Cerebellar nuclear complex (tissue), 1 donor: ENCODE results near the gene USH1G.
"Not testable (repeated sequence)": the region's sequence is repeated elsewhere in the genome, so short reads cannot be mapped to it uniquely, and the experiment has no call there.

Experiments
- DNase-seq, 2 experiments: peaks; one replicate each; lab custom pipeline; 2025; lab: John Stamatoyannopoulos, UW

USH1G gene

GRCh38 chr17:74930535-74931036 lies 7.5 kb upstream of the USH1G start:
- DNase-seq: no peak

- DNase-seq: no peak
Measured at GRCh38 chr17:74928786-74929185, 5.7 kb upstream of the USH1G start.

- no peak for DNase-seq
Measured at GRCh38 chr17:74925242-74925641, 2.2 kb upstream of the USH1G start.

GRCh38 chr17:74924250-74924948 lies 1.3 kb upstream of the USH1G start, which contains the start of gene OTOP2:
TSS of gene OTOP2 (plus strand) at chr17:74924273. CDS start at chr17:74924633, 360 bp downstream.
- no peak for DNase-seq

- no peak for DNase-seq
Measured at GRCh38 chr17:74923538-74924249, 639 bp upstream of the USH1G start.

- DNase-seq: no peak
Measured at GRCh38 chr17:74922172-74922571, 883 bp downstream of the USH1G start.

- no peak for DNase-seq
Measured at GRCh38 chr17:74921769-74922168, 1.3 kb downstream of the USH1G start.

- no peak for DNase-seq
Measured at GRCh38 chr17:74921026-74921681, 1.9 kb downstream of the USH1G start.

- no peak for DNase-seq
Measured at GRCh38 chr17:74920642-74921025, 2.4 kb downstream of the USH1G start.

- DNase-seq: no peak
Measured at GRCh38 chr17:74920306-74920620, 2.8 kb downstream of the USH1G start.

GRCh38 chr17:74919440-74920305 lies 3.4 kb downstream of the USH1G start:
- no peak for DNase-seq

- no peak for DNase-seq
Measured at GRCh38 chr17:74918906-74919305, 4.1 kb downstream of the USH1G start.

GRCh38 chr17:74917430-74917829 lies 5.6 kb downstream of the USH1G start:
- DNase-seq: no peak

- DNase-seq: no peak
Measured at GRCh38 chr17:74916851-74917199, 6.2 kb downstream of the USH1G start.

GRCh38 chr17:74916136-74916850 lies 6.8 kb downstream of the USH1G start:
- DNase-seq: no peak

- not testable (repeated sequence) for DNase-seq
Measured at GRCh38 chr17:74911423-74911822, 11.6 kb downstream of the USH1G start.

GRCh38 chr17:74909097-74909496 lies 14.0 kb downstream of the USH1G start:
- not testable (repeated sequence) for DNase-seq

GRCh38 chr17:74907012-74907411 lies 16.0 kb downstream of the USH1G start:
- DNase-seq: no peak

- not testable (repeated sequence) for DNase-seq
Measured at GRCh38 chr17:74906214-74906793, 16.8 kb downstream of the USH1G start.

GRCh38 chr17:74904687-74905409 lies 18.2 kb downstream of the USH1G start:
- no peak for DNase-seq
